Measurements from ENCODE around the gene TRABD.

Gene TRABD

GRCh38 chr22:50219800-50220602 lies 34.3 kb downstream of the TRABD start:
- no peak for DNase-seq (ENCODE audit: low spot score)

GRCh38 chr22:50220603-50221409 lies 35.1 kb downstream of the TRABD start:
- DNase-seq (ENCODE audit: low spot score) = no peak

GRCh38 chr22:50221410-50222300 lies 35.9 kb downstream of the TRABD start:
- no peak for DNase-seq (ENCODE audit: low spot score)

- no peak for DNase-seq (ENCODE audit: low spot score)
Measured at GRCh38 chr22:50222508-50222907, 36.8 kb downstream of the TRABD start.

GRCh38 chr22:50224071-50224470 lies 38.4 kb downstream of the TRABD start:
- DNase-seq (ENCODE audit: low spot score) = no peak

- no peak for DNase-seq (ENCODE audit: low spot score)
Measured at GRCh38 chr22:50225200-50225969, 39.7 kb downstream of the TRABD start.

GRCh38 chr22:50226063-50226874 lies 40.6 kb downstream of the TRABD start:
- no peak for DNase-seq (ENCODE audit: low spot score)

GRCh38 chr22:50226875-50227165 lies 41.1 kb downstream of the TRABD start:
- no peak for DNase-seq (ENCODE audit: low spot score)

- no peak for DNase-seq (ENCODE audit: low spot score)
Measured at GRCh38 chr22:50227579-50228215, 42.0 kb downstream of the TRABD start.

- DNase-seq (ENCODE audit: low spot score) = no peak
Measured at GRCh38 chr22:50228366-50228765, 42.7 kb downstream of the TRABD start.

- no peak for DNase-seq (ENCODE audit: low spot score)
Measured at GRCh38 chr22:50229370-50229769, 43.7 kb downstream of the TRABD start.

GRCh38 chr22:50232481-50233151 lies 46.9 kb downstream of the TRABD start:
- DNase-seq (ENCODE audit: low spot score) = no peak

GRCh38 chr22:50233223-50233622 lies 47.5 kb downstream of the TRABD start:
- no peak for DNase-seq (ENCODE audit: low spot score)

GRCh38 chr22:50236731-50237409 lies 51.2 kb downstream of the TRABD start:
- DNase-seq (ENCODE audit: low spot score) = no peak

- no peak for DNase-seq (ENCODE audit: low spot score)
Measured at GRCh38 chr22:50238755-50239154, 53.0 kb downstream of the TRABD start.

GRCh38 chr22:50242406-50242949 lies 56.8 kb downstream of the TRABD start:
- DNase-seq (ENCODE audit: low spot score) = no peak

GRCh38 chr22:50243685-50244419 lies 58.1 kb downstream of the TRABD start:
- DNase-seq (ENCODE audit: low spot score) = no peak

All from Ammon's horn (tissue), 1 donor.